Measurements from ENCODE around the gene NKAIN2.

Gene NKAIN2

GRCh38 chr6:124310139-124310538, 506.5 kb downstream of the NKAIN2 start:
- TF ChIP-seq, protein P1, sequence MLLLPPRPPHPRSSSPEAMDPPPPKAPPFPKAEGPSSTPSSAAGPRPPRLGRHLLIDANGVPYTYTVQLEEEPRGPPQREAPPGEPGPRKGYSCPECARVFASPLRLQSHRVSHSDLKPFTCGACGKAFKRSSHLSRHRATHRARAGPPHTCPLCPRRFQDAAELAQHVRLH (tag by site-specific recombination; IDR thresholded peaks at IDR 0.05): no peak
- TF ChIP-seq ZBTB8A (tag by site-specific recombination; IDR thresholded peaks at IDR 0.05): no peak
- no peak for TF ChIP-seq KLF16 (tag by site-specific recombination; IDR thresholded peaks at IDR 0.05)
- TF ChIP-seq, protein P2, sequence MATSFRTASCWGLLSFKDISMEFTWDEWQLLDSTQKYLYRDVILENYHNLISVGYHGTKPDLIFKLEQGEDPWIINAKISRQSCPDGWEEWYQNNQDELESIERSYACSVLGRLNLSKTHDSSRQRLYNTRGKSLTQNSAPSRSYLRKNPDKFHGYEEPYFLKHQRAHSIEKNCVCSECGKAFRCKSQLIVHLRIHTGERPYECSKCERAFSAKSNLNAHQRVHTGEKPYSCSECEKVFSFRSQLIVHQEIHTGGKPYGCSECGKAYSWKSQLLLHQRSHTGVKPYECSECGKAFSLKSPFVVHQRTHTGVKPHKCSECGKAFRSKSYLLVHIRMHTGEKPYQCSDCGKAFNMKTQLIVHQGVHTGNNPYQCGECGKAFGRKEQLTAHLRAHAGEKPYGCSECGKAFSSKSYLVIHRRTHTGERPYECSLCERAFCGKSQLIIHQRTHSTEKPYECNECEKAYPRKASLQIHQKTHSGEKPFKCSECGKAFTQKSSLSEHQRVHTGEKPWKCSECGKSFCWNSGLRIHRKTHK (tag by site-specific recombination; IDR thresholded peaks at IDR 0.05): no peak
- TF ChIP-seq, protein P3, sequence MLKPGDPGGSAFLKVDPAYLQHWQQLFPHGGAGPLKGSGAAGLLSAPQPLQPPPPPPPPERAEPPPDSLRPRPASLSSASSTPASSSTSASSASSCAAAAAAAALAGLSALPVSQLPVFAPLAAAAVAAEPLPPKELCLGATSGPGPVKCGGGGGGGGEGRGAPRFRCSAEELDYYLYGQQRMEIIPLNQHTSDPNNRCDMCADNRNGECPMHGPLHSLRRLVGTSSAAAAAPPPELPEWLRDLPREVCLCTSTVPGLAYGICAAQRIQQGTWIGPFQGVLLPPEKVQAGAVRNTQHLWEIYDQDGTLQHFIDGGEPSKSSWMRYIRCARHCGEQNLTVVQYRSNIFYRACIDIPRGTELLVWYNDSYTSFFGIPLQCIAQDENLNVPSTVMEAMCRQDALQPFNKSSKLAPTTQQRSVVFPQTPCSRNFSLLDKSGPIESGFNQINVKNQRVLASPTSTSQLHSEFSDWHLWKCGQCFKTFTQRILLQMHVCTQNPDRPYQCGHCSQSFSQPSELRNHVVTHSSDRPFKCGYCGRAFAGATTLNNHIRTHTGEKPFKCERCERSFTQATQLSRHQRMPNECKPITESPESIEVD (tag by site-specific recombination; IDR thresholded peaks at IDR 0.05): no peak
- no peaks in the 10 kb centered on the region for H3K4me1 ChIP-seq (ENCODE audit: control insufficient read depth, insufficient read depth, low read length)
- no peak overlapping the region for H3K27ac ChIP-seq (ENCODE audit: extremely low read depth, low read depth, low read length)
- POLR2A ChIA-PET: no interaction called here
- no peaks in the 10 kb centered on the region for H3K9me3 ChIP-seq (ENCODE audit: control insufficient read depth, insufficient read depth, low read depth, low read length)
- H3K36me3 ChIP-seq (ENCODE audit: control insufficient read depth in 2 of 2, insufficient read depth in 1 of 2, low read length in 2 of 2): no peaks in the 10 kb centered on the region
- no peak overlapping the region for H3K4me3 ChIP-seq (ENCODE audit: low read depth, low read length)
- CTCF ChIA-PET: interaction anchor here (0.9 kb wide), 1 partner anchor 477 kb away, joined by 6 read pairs; no protein-coding TSS in a partner anchor

DNA sequence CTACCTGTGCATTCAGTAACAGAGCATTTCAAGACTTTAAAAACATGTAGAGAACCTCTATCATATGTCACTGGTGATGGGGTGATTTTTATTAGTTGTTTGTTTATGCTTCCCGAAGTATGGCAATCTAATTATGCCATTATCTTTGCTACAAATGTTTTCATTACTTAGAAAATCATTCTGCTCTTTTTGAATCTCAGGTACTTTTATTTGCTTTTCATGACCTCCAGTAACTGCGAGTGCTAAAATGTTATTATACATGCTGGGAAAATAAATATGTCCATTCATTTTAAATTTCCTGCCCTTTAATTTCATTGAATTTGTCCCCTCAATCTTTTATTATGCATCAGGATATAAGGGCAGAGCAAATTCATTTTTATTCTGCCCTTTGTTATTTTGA, 515.7 kb downstream of the NKAIN2 start:
- Histone ChIP-seq H3K27ac (ENCODE audit: extremely low read depth, low read depth, low read length) (no peak overlapping the region), H3K9me3 (ENCODE audit: control insufficient read depth, insufficient read depth, low read depth, low read length) (no peaks in the 10 kb centered on the region), H3K4me1 (ENCODE audit: control insufficient read depth, insufficient read depth, low read length) (no peaks in the 10 kb centered on the region; the same call in 1 of the 2 replicates), H3K36me3 (ENCODE audit: control insufficient read depth in 2 of 2, insufficient read depth in 1 of 2, low read length in 2 of 2) (no peaks in the 10 kb centered on the region), H3K4me3 (ENCODE audit: low read depth, low read length) (no peak overlapping the region)
- TF ChIP-seq FEZF1 (tag by site-specific recombination; IDR thresholded peaks at IDR 0.05) (peak; percentile 69), ZNF621 (tag by site-specific recombination; IDR thresholded peaks at IDR 0.05) (no peak)
- TF ChIP-seq, protein P4, sequence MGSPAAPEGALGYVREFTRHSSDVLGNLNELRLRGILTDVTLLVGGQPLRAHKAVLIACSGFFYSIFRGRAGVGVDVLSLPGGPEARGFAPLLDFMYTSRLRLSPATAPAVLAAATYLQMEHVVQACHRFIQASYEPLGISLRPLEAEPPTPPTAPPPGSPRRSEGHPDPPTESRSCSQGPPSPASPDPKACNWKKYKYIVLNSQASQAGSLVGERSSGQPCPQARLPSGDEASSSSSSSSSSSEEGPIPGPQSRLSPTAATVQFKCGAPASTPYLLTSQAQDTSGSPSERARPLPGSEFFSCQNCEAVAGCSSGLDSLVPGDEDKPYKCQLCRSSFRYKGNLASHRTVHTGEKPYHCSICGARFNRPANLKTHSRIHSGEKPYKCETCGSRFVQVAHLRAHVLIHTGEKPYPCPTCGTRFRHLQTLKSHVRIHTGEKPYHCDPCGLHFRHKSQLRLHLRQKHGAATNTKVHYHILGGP (tag by site-specific recombination; IDR thresholded peaks at IDR 0.05): peak; percentile 97
- ChIA-PET POLR2A (no interaction called here), CTCF (no interaction called here)

DNA sequence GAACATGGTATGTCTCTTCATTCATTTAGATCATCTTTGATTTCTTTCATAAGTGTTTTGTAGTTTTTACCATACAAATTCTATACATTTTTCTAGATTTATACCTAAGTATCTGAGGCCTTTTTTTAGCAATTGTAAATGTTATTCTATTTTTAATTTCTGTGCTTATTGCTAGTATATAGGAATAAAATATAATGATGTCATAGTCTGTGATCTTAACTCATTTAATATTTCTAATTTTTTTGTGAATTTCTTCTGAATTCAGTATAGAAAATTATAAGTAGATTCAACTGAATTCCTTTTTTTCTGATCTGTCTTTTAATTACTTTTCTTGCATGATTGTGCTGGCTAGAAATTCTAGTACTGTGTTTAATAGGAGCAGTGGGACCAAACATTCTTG, 520.6 kb downstream of the NKAIN2 start:
- H3K4me1 ChIP-seq (ENCODE audit: control insufficient read depth, insufficient read depth, low read length): no peaks in the 10 kb centered on the region; the same call in 1 of the 2 replicates
- H3K27ac ChIP-seq (ENCODE audit: extremely low read depth, low read depth, low read length): no peak overlapping the region
- H3K4me3 ChIP-seq (ENCODE audit: low read depth, low read length): no peak overlapping the region
- CTCF ChIA-PET: interaction anchor here (0.6 kb wide), 1 partner anchor 7 kb away, joined by 3 read pairs; no protein-coding TSS in a partner anchor
- TF ChIP-seq, protein P5, sequence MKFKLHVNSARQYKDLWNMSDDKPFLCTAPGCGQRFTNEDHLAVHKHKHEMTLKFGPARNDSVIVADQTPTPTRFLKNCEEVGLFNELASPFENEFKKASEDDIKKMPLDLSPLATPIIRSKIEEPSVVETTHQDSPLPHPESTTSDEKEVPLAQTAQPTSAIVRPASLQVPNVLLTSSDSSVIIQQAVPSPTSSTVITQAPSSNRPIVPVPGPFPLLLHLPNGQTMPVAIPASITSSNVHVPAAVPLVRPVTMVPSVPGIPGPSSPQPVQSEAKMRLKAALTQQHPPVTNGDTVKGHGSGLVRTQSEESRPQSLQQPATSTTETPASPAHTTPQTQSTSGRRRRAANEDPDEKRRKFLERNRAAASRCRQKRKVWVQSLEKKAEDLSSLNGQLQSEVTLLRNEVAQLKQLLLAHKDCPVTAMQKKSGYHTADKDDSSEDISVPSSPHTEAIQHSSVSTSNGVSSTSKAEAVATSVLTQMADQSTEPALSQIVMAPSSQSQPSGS (tag by site-specific recombination; IDR thresholded peaks at IDR 0.05; ENCODE audit: low read depth): peak; percentile 68
- no peak for TF ChIP-seq ZNF530 (tag by site-specific recombination; IDR thresholded peaks at IDR 0.05; ENCODE audit: low read depth)
- POLR2A ChIA-PET: no interaction called here
- no peaks in the 10 kb centered on the region for H3K36me3 ChIP-seq (ENCODE audit: control insufficient read depth in 2 of 2, insufficient read depth in 1 of 2, low read length in 2 of 2)
- no peaks in the 10 kb centered on the region for H3K9me3 ChIP-seq (ENCODE audit: control insufficient read depth, insufficient read depth, low read depth, low read length)

- H3K4me3 ChIP-seq (ENCODE audit: low read depth, low read length): no peak overlapping the region
- no peaks in the 10 kb centered on the region for H3K4me1 ChIP-seq (ENCODE audit: control insufficient read depth, insufficient read depth, low read length)
- no peak overlapping the region for H3K27ac ChIP-seq (ENCODE audit: extremely low read depth, low read depth, low read length)
- no peaks in the 10 kb centered on the region for H3K9me3 ChIP-seq (ENCODE audit: control insufficient read depth, insufficient read depth, low read depth, low read length)
- POLR2A ChIA-PET: no interaction called here
- CTCF ChIA-PET: interaction anchor here (0.6 kb wide), 1 partner anchor 181 kb away, joined by 3 read pairs; no protein-coding TSS in a partner anchor
- no peaks in the 10 kb centered on the region for H3K36me3 ChIP-seq (ENCODE audit: control insufficient read depth in 2 of 2, insufficient read depth in 1 of 2, low read length in 2 of 2)
- TF ChIP-seq PBX3 (CRISPR knock-in tag; IDR thresholded peaks at IDR 0.05) (no peak), ZNF830 (tag by site-specific recombination; IDR thresholded peaks at IDR 0.05; ENCODE audit: low read depth) (no peak), ZNF426 (tag by site-specific recombination; IDR thresholded peaks at IDR 0.05) (no peak), ZNF335 (tag by site-specific recombination; conservative IDR thresholded peaks at IDR 0.05) (no peak), ZNF274 (IDR thresholded peaks at IDR 0.05; ENCODE audit: low read length) (no peak), ZNF274 (tag by site-specific recombination; IDR thresholded peaks at IDR 0.05; ENCODE audit: borderline replicate concordance) (no peak), TCF7L2 (IDR thresholded peaks at IDR 0.05; ENCODE audit: borderline replicate concordance, low read depth, low read length) (no peak), ZNF560 (tag by site-specific recombination; IDR thresholded peaks at IDR 0.05; ENCODE audit: borderline replicate concordance) (no peak), ZNF366 (tag by site-specific recombination; conservative IDR thresholded peaks at IDR 0.05) (no peak), ZNF19 (tag by site-specific recombination; IDR thresholded peaks at IDR 0.05; ENCODE audit: low read depth) (no peak), ZBTB1 (tag by site-specific recombination; IDR thresholded peaks at IDR 0.05) (no peak)
These were observed 526.5 kb downstream of the NKAIN2 start for GRCh38 chr6:124330197-124330596.
